ENCODE results near the gene RBM17.

- TF ChIP-seq CTCF (IDR thresholded peaks at IDR 0.05; ENCODE audit: borderline replicate concordance, extremely low read depth, low read length, poor library complexity, severe bottlenecking) (no peak), EZH2 (IDR thresholded peaks at IDR 0.05; ENCODE audit: borderline replicate concordance, low read depth, low read length, severe bottlenecking) (no peak)
Measured at GRCh38 chr10:6161921-6162320, 73.1 kb downstream of the RBM17 start.

All from DND-41 (cell line).